Epidermal melanocyte (primary cell): ENCODE measurements around the gene TMEM143.
A peak's percentile ranks its signal among the peaks of the same experiment; 100 is the strongest.

ENCODE experiments used
- DNase-seq: peaks from one replicate; pipeline ENCODE4 v3.0.0; 2011; ENCODE audit warnings: low spot score; ENCODE audit not compliant: insufficient read length

The TMEM143 gene

GRCh38 chr19:48359123-48359522 lies 4.6 kb downstream of the TMEM143 start:
- no peak for DNase-seq

- DNase-seq = no peak
Observed at GRCh38 chr19:48355365-48355954, 8.3 kb downstream of the TMEM143 start.

GRCh38 chr19:48354332-48354992 lies 9.3 kb downstream of the TMEM143 start:
- no peak for DNase-seq

GRCh38 chr19:48353677-48354076 lies 10.1 kb downstream of the TMEM143 start:
- no peak for DNase-seq

- DNase-seq = no peak
Observed at GRCh38 chr19:48351341-48351752, 12.4 kb downstream of the TMEM143 start.

- no peak for DNase-seq
Observed at GRCh38 chr19:48350856-48351255, 12.9 kb downstream of the TMEM143 start.

- DNase-seq = no peak
Observed at GRCh38 chr19:48348737-48349136, 15.0 kb downstream of the TMEM143 start.

GRCh38 chr19:48348045-48348444 lies 15.7 kb downstream of the TMEM143 start:
- no peak for DNase-seq

- no peak for DNase-seq
Observed at GRCh38 chr19:48346191-48346590, 17.5 kb downstream of the TMEM143 start.

GRCh38 chr19:48344892-48345291 lies 18.8 kb downstream of the TMEM143 start:
- DNase-seq = no peak

- DNase-seq = no peak
Observed at GRCh38 chr19:48342841-48343540, 20.7 kb downstream of the TMEM143 start.

- DNase-seq = no peak
Observed at GRCh38 chr19:48342414-48342738, 21.4 kb downstream of the TMEM143 start.

- DNase-seq = no peak
Observed at GRCh38 chr19:48341515-48342413, 22.0 kb downstream of the TMEM143 start.

GRCh38 chr19:48340995-48341394 lies 22.7 kb downstream of the TMEM143 start:
- no peak for DNase-seq

- no peak for DNase-seq
Observed at GRCh38 chr19:48338802-48339503, 24.8 kb downstream of the TMEM143 start.

- no peak for DNase-seq
Observed at GRCh38 chr19:48338253-48338755, 25.4 kb downstream of the TMEM143 start.

GRCh38 chr19:48333467-48334384 lies 30.0 kb downstream of the TMEM143 start:
- peak; percentile 91 for DNase-seq

- peak; percentile 95 for DNase-seq
Observed at GRCh38 chr19:48332662-48333466, 30.9 kb downstream of the TMEM143 start.

- DNase-seq = no peak
Observed at GRCh38 chr19:48332351-48332661, 31.4 kb downstream of the TMEM143 start.
